ENCODE data around the gene APOL2. TPM values are rescaled to one million over a fixed set of nuclear protein-coding genes. Genes with fewer than 3 reads are reported as not detected.
"Not testable (repeated sequence)": the region's sequence is repeated elsewhere in the genome, so short reads cannot be mapped to it uniquely, and the experiment has no call there.

The APOL2 gene
- total RNA-seq, 1 donor from 2014 or later: 19.3 TPM

GRCh38 chr22:36204632-36205015 lies 34.7 kb downstream of the APOL2 start:
- no peak for DNase-seq (ENCODE audit: low spot score, unreplicated experiment)
- Mint-ChIP-seq H3K27me3 (no peaks in the 10 kb centered on the region), H3K9me3 (ENCODE audit: low read depth) (peaks cover 4% of the 10 kb centered on the region), H3K4me1 (ENCODE audit: low read depth) (peaks cover 15% of the 10 kb centered on the region), H3K4me3 (ENCODE audit: low read depth) (no peak overlapping the region), H3K27ac (peak overlapping the region; percentile 56), H3K36me3 (ENCODE audit: insufficient read depth) (no peaks in the 10 kb centered on the region)
- TF ChIP-seq CTCF (IDR thresholded peaks at IDR 0.05; ENCODE audit: unreplicated experiment): no peak

GRCh38 chr22:36204001-36204631 lies 35.2 kb downstream of the APOL2 start:
- Mint-ChIP-seq H3K27ac (no peak overlapping the region), H3K27me3 (no peaks in the 10 kb centered on the region), H3K4me3 (ENCODE audit: low read depth) (no peak overlapping the region), H3K4me1 (ENCODE audit: low read depth) (peaks cover 15% of the 10 kb centered on the region), H3K9me3 (ENCODE audit: low read depth) (peaks cover under 1% of the 10 kb centered on the region), H3K36me3 (ENCODE audit: insufficient read depth) (no peaks in the 10 kb centered on the region)
- TF ChIP-seq CTCF (IDR thresholded peaks at IDR 0.05; ENCODE audit: unreplicated experiment): no peak
- DNase-seq (ENCODE audit: low spot score, unreplicated experiment): no peak

- not testable (repeated sequence) for H3K9me3 Mint-ChIP-seq (ENCODE audit: low read depth); H3K36me3 Mint-ChIP-seq (ENCODE audit: insufficient read depth); H3K27ac Mint-ChIP-seq; H3K4me3 Mint-ChIP-seq (ENCODE audit: low read depth); DNase-seq (ENCODE audit: low spot score, unreplicated experiment); H3K27me3 Mint-ChIP-seq
- peaks cover 16% of the 10 kb centered on the region for H3K4me1 Mint-ChIP-seq (ENCODE audit: low read depth)
Measured at GRCh38 chr22:36203441-36203840, 35.9 kb downstream of the APOL2 start.

- H3K4me3 Mint-ChIP-seq (ENCODE audit: low read depth); H3K27ac Mint-ChIP-seq; H3K27me3 Mint-ChIP-seq; H3K9me3 Mint-ChIP-seq (ENCODE audit: low read depth); DNase-seq (ENCODE audit: low spot score, unreplicated experiment); H3K36me3 Mint-ChIP-seq (ENCODE audit: insufficient read depth): not testable (repeated sequence)
- TF ChIP-seq CTCF (IDR thresholded peaks at IDR 0.05; ENCODE audit: unreplicated experiment): peak; percentile 16
- H3K4me1 Mint-ChIP-seq (ENCODE audit: low read depth): peaks cover 22% of the 10 kb centered on the region
Measured at GRCh38 chr22:36202906-36203305, 36.4 kb downstream of the APOL2 start.

- TF ChIP-seq CTCF (IDR thresholded peaks at IDR 0.05; ENCODE audit: unreplicated experiment): no peak
- Mint-ChIP-seq H3K27ac (no peak within 1 kb of the TSS), H3K36me3 (ENCODE audit: insufficient read depth) (no peaks in the 10 kb centered on the region), H3K4me3 (ENCODE audit: low read depth) (no peak within 1 kb of the TSS), H3K9me3 (ENCODE audit: low read depth) (no peaks in the 10 kb centered on the region), H3K27me3 (no peaks in the 10 kb centered on the region), H3K4me1 (ENCODE audit: low read depth) (peaks cover 33% of the 10 kb centered on the region)
- DNase-seq (ENCODE audit: low spot score, unreplicated experiment): no peak
Measured at GRCh38 chr22:36201630-36202319, 37.6 kb downstream of the APOL2 start, which contains the start of gene APOL4. Gene APOL4, minus strand, starts transcription at chr22:36201809. Its CDS starts 75 bp downstream, at chr22:36201734.

- not testable (repeated sequence) for H3K27me3 Mint-ChIP-seq; DNase-seq (ENCODE audit: low spot score, unreplicated experiment); H3K36me3 Mint-ChIP-seq (ENCODE audit: insufficient read depth); H3K4me3 Mint-ChIP-seq (ENCODE audit: low read depth); H3K9me3 Mint-ChIP-seq (ENCODE audit: low read depth); H3K27ac Mint-ChIP-seq
- H3K4me1 Mint-ChIP-seq (ENCODE audit: low read depth): peaks cover 33% of the 10 kb centered on the region
Measured at GRCh38 chr22:36201025-36201424, 38.3 kb downstream of the APOL2 start.

All from progenitor cell of endocrine pancreas (in vitro differentiated cells).